GM12878 (cell line): Measurements from ENCODE around the gene BCAS4. TPM values are rescaled to one million over a fixed set of nuclear protein-coding genes. Genes with fewer than 3 reads are reported as not detected.

Experiments used
- ATAC-seq: fragments of 200-7000 bp; cut with Tn5 transposase; 3 replicates; pipeline ENCODE4 v1.9.1; 2020; ENCODE audit warnings: mild to moderate bottlenecking, moderate library complexity
- BruUV-seq: library from RNA; stranded (reverse); fragments of 400-500 nt; replicated peaks from 2 replicates; lab custom pipeline; 2021; lab: Mats Ljungman, UMichigan
- CTCF ChIA-PET: fragments of 300-600 bp; sonication (Branson Sonifier 250); formaldehyde crosslinking; extraction: SDS; loops from one replicate; lab custom pipeline; 2021; ENCODE audit warnings: inconsistent platforms; lab: Yijun Ruan, JAX
- POLR2A ChIA-PET: fragments of 350-600 bp; formaldehyde crosslinking; extraction: SDS; loops from one replicate; lab custom pipeline; 2021; ENCODE audit warnings: inconsistent platforms; lab: Charles Lee
- RAD21 ChIA-PET: fragments of 300-600 bp; sonication (Branson Sonifier 250); formaldehyde crosslinking; loops from one replicate; lab custom pipeline; 2023; ENCODE audit warnings: antibody characterized with exemption; ENCODE audit not compliant: unreplicated experiment; lab: Charles Lee
- SMC1A ChIA-PET: fragments of 300-600 bp; sonication (Branson Sonifier 250); formaldehyde crosslinking; loops from one replicate; lab custom pipeline; 2023; ENCODE audit not compliant: unreplicated experiment, uncharacterized antibody; lab: Charles Lee
- DNase-seq: peaks from one replicate; pipeline ENCODE4 v3.0.0-alpha.2; 2011; ENCODE audit warnings: low read depth, low spot score
- FAIRE-seq: peaks from 3 replicates; lab custom pipeline; 2011; peaks lifted over from hg19 to GRCh38; lab: Jason Lieb, UNC
- H2AFZ ChIP-seq: 2 replicates; pipeline ENCODE4 v1.6.0; 2011; ENCODE audit warnings: low read depth, low read length, control low read depth; ENCODE audit not compliant: control insufficient read depth
- H3K27ac ChIP-seq: 2 replicates; pipeline ENCODE4 v1.5.1; 2011; ENCODE audit warnings: control low read depth; ENCODE audit not compliant: control insufficient read depth, insufficient read depth
- H3K27me3 ChIP-seq, 2 experiments: replicated peaks in 1 of 2; 2 replicates each; pipeline versions ENCODE4 v1.6.0 to v1.6.1; 2011; ENCODE audit warnings: low read length in 1 of 2; ENCODE audit not compliant: control insufficient read depth in 2 of 2, insufficient read depth in 2 of 2
- H3K36me3 ChIP-seq, 2 experiments: 2 replicates each; pipeline ENCODE4 v1.5.1; 2011; ENCODE audit warnings: low read length in 1 of 2; ENCODE audit not compliant: control insufficient read depth in 2 of 2, insufficient read depth in 2 of 2
- H3K4me1 ChIP-seq: 2 replicates; pipeline ENCODE4 v1.6.1; 2011; ENCODE audit warnings: mild to moderate bottlenecking, low read length, moderate library complexity, mixed read lengths; ENCODE audit not compliant: control insufficient read depth, insufficient read depth
- H3K4me2 ChIP-seq: 2 replicates; pipeline ENCODE4 v1.6.0; 2011; ENCODE audit warnings: control low read depth; ENCODE audit not compliant: control insufficient read depth, insufficient read depth
- H3K4me3 ChIP-seq: fragments of 200-600 bp; sonication (generic); 2 replicates; pipeline ENCODE4 v1.5.1; 2016
- H3K79me2 ChIP-seq: 2 replicates; pipeline ENCODE4 v1.6.0; 2011; ENCODE audit warnings: low read length; ENCODE audit not compliant: control insufficient read depth, insufficient read depth
- H3K9ac ChIP-seq: 2 replicates; pipeline ENCODE4 v1.8.0; 2011; ENCODE audit warnings: low read length, control low read depth, mixed read lengths; ENCODE audit not compliant: control insufficient read depth, insufficient read depth
- H3K9me3 ChIP-seq: replicated peaks from 3 replicates; pipeline ENCODE4 v1.5.1; 2011; ENCODE audit warnings: mild to moderate bottlenecking, low read length; ENCODE audit not compliant: control insufficient read depth, insufficient read depth
- H4K20me1 ChIP-seq: 2 replicates; pipeline ENCODE4 v1.6.0; 2011; ENCODE audit not compliant: control insufficient read depth, insufficient read depth
- EZH2 ChIP-seq: IDR thresholded peaks from 2 replicates; pipeline ENCODE4 v1.6.1; 2012; ENCODE audit warnings: low read depth, mild to moderate bottlenecking, control low read depth, inconsistent platforms, low read length, borderline replicate concordance; ENCODE audit not compliant: control insufficient read depth
- KAT2A ChIP-seq: conservative IDR thresholded peaks from 2 replicates; pipeline ENCODE4 v1.6.1; 2011; ENCODE audit warnings: low read depth, low read length; ENCODE audit not compliant: control insufficient read depth
- MEF2B ChIP-seq: fragments of 450-650 bp; IDR thresholded peaks from 2 replicates; pipeline ENCODE4 v1.6.1; 2018; ENCODE audit warnings: mild to moderate bottlenecking, moderate library complexity; ENCODE audit not compliant: partially characterized antibody, poor library complexity, severe bottlenecking
- NBN ChIP-seq: fragments of 450-650 bp; IDR thresholded peaks from 2 replicates; pipeline ENCODE4 v1.6.1; 2016
- NFYB ChIP-seq: IDR thresholded peaks from 2 replicates; pipeline ENCODE4 v1.6.1; 2011; ENCODE audit warnings: low read depth, mild to moderate bottlenecking, low read length, improper control_type of control experiment, moderate library complexity; ENCODE audit not compliant: insufficient read depth
- NR2C2 ChIP-seq: IDR thresholded peaks from 2 replicates; pipeline ENCODE4 v1.6.1; 2011; ENCODE audit warnings: borderline replicate concordance, low read depth; ENCODE audit not compliant: control insufficient read depth, insufficient read length
- NR2F1 ChIP-seq: fragments of 450-650 bp; conservative IDR thresholded peaks from 2 replicates; pipeline ENCODE4 v1.6.1; 2017; ENCODE audit warnings: mild to moderate bottlenecking
- POLR2AphosphoS2 ChIP-seq: IDR thresholded peaks from 2 replicates; pipeline ENCODE4 v1.6.1; 2011; ENCODE audit warnings: low read depth, mild to moderate bottlenecking, low read length, improper control_type of control experiment, moderate library complexity
- RELA ChIP-seq: fragments of 450-650 bp; IDR thresholded peaks from 2 replicates; pipeline ENCODE4 v1.8.0; 2014; ENCODE audit warnings: borderline replicate concordance; ENCODE audit not compliant: partially characterized antibody
- STAT1 ChIP-seq: fragments of 450-650 bp; conservative IDR thresholded peaks from 2 replicates; pipeline ENCODE4 v1.6.1; 2014; ENCODE audit warnings: antibody characterized with exemption, mild to moderate bottlenecking
- STAT3 ChIP-seq: IDR thresholded peaks from 2 replicates; pipeline ENCODE4 v1.6.1; 2011; ENCODE audit warnings: low read depth, low read length, improper control_type of control experiment
- YBX1 ChIP-seq: fragments of 450-650 bp; IDR thresholded peaks from 2 replicates; pipeline ENCODE4 v1.6.1; 2016; ENCODE audit warnings: antibody characterized with exemption
- ZNF384 ChIP-seq: IDR thresholded peaks from 2 replicates; pipeline ENCODE4 v1.6.1; 2012; ENCODE audit warnings: low read depth, mild to moderate bottlenecking, low read length, improper control_type of control experiment, borderline replicate concordance
- WGBS: methylation state at CpG from one replicate; pipeline ENCODE4 v1.1.6; 2016; ENCODE audit warnings: low lambda C conversion rate; ENCODE audit not compliant: insufficient replicate concordance, insufficient coverage; ENCODE audit errors: missing lambda C conversion rate; 5-methylcytosine and 5-hydroxymethylcytosine counted together
- in situ Hi-C: fragments of 300-500 bp; cut with MboI; formaldehyde crosslinking; loops from 9 replicates; pipeline ENCODE4 v1.14.3; 2018; ENCODE audit warnings: mixed read lengths
- intact Hi-C: fragments of 100-400 bp; cut with micrococcal nuclease; formaldehyde crosslinking; loops from one replicate; pipeline ENCODE4 v1.14.2; 2022; ENCODE audit not compliant: unreplicated experiment
- polyA plus RNA-seq, 11 experiments: library from polyadenylated mRNA; depleted of rRNA in 4 of 11; unstranded in 6 of 11; stranded (reverse) in 5 of 11; fragments of >200 nt; fragmentation: Nextera tagmentation in 4 of 11; fragmentation: Illumina TruSeq in 1 of 11; extraction: Ambion mirVana in 4 of 11; extraction: Trizol in 1 of 11; gene quantifications; 1 replicate in 1 of 11; 2 replicates in 10 of 11; pipeline versions ENCODE4 v1.2.1 to v1.2.3, GENCODE V29; 2011 to 2016; ENCODE audit warnings: inconsistent platforms in 2 of 11, missing spikeins in 2 of 11, low read depth in 1 of 11
- total RNA-seq, 4 experiments: library from RNA; depleted of rRNA in 3 of 4; stranded (reverse); fragments of >200 nt in 3 of 4; fragmentation: Illumina TruSeq in 1 of 4; extraction: Trizol in 1 of 4; gene quantifications; 2 replicates each; pipeline versions ENCODE4 v1.2.1 to v1.2.3, GENCODE V29; 2013 to 2021
- TF ChIP-seq, protein P1 (sequence below), 3 experiments: IDR thresholded peaks in 2 of 3; conservative IDR thresholded peaks in 1 of 3; 2 replicates each; pipeline ENCODE4 v1.5.1; 2011; ENCODE audit warnings: low read depth in 3 of 3, low read length in 3 of 3, mild to moderate bottlenecking in 3 of 3, control low read depth in 2 of 3, moderate library complexity in 2 of 3, inconsistent platforms in 1 of 3, mixed read lengths in 1 of 3; ENCODE audit not compliant: control insufficient read depth in 2 of 3, insufficient read depth in 1 of 3; ENCODE audit errors: extremely low read depth in 1 of 3
- TF ChIP-seq, protein P2 (sequence below): IDR thresholded peaks from 2 replicates; pipeline ENCODE4 v1.6.1; 2011; ENCODE audit warnings: mild to moderate bottlenecking, low read depth, low read length, moderate library complexity; ENCODE audit not compliant: insufficient replicate concordance
- TF ChIP-seq, protein P3 (sequence below): fragments of 450-650 bp; IDR thresholded peaks from 2 replicates; pipeline ENCODE4 v1.6.1; 2018; ENCODE audit warnings: borderline replicate concordance, mild to moderate bottlenecking; ENCODE audit not compliant: partially characterized antibody

BCAS4 gene
- total and polyA plus RNA-seq, 10 of the 15 experiments (the other 5 are each of a cell fraction or from before 2014, with no cell fraction given): 14.8 to 214 (median 65.3) TPM

DNA sequence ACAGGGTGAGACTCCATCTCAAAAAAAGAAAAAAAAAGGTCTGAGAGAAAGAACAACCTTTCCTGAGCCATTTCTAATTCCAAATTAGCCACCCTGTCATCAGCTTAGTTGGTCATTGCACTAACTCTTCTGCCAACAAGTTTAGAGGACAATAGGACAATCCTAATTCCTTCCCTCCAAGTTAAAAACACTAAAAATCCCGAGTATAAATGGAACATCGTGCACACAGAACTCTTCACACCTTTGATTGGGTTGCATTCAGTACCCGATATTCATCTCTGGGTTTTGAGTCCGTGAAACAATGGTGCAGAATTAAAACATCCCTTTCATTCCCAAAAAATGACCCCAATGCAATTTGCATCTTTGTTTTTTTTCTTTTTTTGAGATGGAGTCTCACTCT is 40.4 kb upstream of the BCAS4 start (continued):
- TF ChIP-seq, protein P1, sequence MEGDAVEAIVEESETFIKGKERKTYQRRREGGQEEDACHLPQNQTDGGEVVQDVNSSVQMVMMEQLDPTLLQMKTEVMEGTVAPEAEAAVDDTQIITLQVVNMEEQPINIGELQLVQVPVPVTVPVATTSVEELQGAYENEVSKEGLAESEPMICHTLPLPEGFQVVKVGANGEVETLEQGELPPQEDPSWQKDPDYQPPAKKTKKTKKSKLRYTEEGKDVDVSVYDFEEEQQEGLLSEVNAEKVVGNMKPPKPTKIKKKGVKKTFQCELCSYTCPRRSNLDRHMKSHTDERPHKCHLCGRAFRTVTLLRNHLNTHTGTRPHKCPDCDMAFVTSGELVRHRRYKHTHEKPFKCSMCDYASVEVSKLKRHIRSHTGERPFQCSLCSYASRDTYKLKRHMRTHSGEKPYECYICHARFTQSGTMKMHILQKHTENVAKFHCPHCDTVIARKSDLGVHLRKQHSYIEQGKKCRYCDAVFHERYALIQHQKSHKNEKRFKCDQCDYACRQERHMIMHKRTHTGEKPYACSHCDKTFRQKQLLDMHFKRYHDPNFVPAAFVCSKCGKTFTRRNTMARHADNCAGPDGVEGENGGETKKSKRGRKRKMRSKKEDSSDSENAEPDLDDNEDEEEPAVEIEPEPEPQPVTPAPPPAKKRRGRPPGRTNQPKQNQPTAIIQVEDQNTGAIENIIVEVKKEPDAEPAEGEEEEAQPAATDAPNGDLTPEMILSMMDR (IDR thresholded peaks at IDR 0.05 in 2 of 3, conservative IDR thresholded peaks at IDR 0.05 in 1 of 3; ENCODE audit: control insufficient read depth in 2 of 3, extremely low read depth in 1 of 3, insufficient read depth in 1 of 3, low read depth in 3 of 3, low read length in 3 of 3): no peak
- no peak for TF ChIP-seq NBN
- TF ChIP-seq STAT1: no peak
- TF ChIP-seq RELA: no peak
- TF ChIP-seq EZH2: no peak
- TF ChIP-seq NR2F1: no peak
- TF ChIP-seq ZNF384: no peak
- no peak for TF ChIP-seq POLR2AphosphoS2
- TF ChIP-seq, all 136 proteins: peak for 0

DNA sequence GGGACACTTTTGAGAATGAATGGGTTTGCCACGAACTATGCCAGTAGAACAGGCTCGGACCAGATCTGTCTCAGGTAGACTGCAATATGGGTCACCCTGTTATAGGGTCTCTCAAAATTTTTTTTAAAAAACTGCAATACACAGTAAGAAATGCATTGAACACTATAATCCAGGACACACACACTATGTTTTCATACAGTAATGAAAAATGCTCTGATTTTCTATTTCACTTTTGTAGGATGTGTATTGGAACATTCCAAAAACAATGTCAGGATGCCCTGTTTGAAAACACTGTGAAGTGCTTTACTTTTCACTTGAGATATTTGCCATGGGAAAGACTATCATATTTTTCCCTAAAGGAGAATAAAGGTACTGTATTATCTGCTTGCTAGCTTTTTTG is 38.4 kb upstream of the BCAS4 start:
- no peak for DNase-seq
- no peaks in the 10 kb centered on the region for H3K79me2 ChIP-seq
- H3K4me3 ChIP-seq: no peak overlapping the region
- ATAC-seq: no peak
- no peaks in the 10 kb centered on the region for H3K4me1 ChIP-seq
- WGBS: 29% methylated on average over 2 of the region's 2 CpGs
- H3K27me3 ChIP-seq: no peaks in the 10 kb centered on the region
- H4K20me1 ChIP-seq: no peaks in the 10 kb centered on the region
- ChIA-PET CTCF (interaction anchor here (0.6 kb wide), 1 partner anchor 9 kb away, joined by 4 read pairs; no protein-coding TSS in a partner anchor), POLR2A (no interaction called here), SMC1A (no interaction called here), RAD21 (interaction anchor here (1.0 kb wide), 1 partner anchor 28 kb away, joined by 5 read pairs; no protein-coding TSS in a partner anchor)
- no peaks in the 10 kb centered on the region for H3K9me3 ChIP-seq
- no peaks in the 10 kb centered on the region for H3K36me3 ChIP-seq
- intact Hi-C loops (no loop called here), in situ Hi-C loops (no loop called here)
- H3K9ac ChIP-seq: no peak overlapping the region
- no peak for FAIRE-seq
- no peak overlapping the region for H2AFZ ChIP-seq
- no peak overlapping the region for H3K4me2 ChIP-seq
- H3K27ac ChIP-seq: no peak overlapping the region
- no TSS peak for BruUV-seq
- TF ChIP-seq, protein P2, sequence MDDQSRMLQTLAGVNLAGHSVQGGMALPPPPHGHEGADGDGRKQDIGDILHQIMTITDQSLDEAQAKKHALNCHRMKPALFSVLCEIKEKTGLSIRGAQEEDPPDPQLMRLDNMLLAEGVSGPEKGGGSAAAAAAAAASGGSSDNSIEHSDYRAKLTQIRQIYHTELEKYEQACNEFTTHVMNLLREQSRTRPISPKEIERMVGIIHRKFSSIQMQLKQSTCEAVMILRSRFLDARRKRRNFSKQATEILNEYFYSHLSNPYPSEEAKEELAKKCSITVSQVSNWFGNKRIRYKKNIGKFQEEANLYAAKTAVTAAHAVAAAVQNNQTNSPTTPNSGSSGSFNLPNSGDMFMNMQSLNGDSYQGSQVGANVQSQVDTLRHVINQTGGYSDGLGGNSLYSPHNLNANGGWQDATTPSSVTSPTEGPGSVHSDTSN: no peak
- no peak for TF ChIP-seq NR2C2
- no peak for TF ChIP-seq KAT2A
- no peak for TF ChIP-seq STAT3
- no peak for TF ChIP-seq MEF2B
- no peak for TF ChIP-seq YBX1
- no peak for TF ChIP-seq NFYB
- TF ChIP-seq, protein P3, sequence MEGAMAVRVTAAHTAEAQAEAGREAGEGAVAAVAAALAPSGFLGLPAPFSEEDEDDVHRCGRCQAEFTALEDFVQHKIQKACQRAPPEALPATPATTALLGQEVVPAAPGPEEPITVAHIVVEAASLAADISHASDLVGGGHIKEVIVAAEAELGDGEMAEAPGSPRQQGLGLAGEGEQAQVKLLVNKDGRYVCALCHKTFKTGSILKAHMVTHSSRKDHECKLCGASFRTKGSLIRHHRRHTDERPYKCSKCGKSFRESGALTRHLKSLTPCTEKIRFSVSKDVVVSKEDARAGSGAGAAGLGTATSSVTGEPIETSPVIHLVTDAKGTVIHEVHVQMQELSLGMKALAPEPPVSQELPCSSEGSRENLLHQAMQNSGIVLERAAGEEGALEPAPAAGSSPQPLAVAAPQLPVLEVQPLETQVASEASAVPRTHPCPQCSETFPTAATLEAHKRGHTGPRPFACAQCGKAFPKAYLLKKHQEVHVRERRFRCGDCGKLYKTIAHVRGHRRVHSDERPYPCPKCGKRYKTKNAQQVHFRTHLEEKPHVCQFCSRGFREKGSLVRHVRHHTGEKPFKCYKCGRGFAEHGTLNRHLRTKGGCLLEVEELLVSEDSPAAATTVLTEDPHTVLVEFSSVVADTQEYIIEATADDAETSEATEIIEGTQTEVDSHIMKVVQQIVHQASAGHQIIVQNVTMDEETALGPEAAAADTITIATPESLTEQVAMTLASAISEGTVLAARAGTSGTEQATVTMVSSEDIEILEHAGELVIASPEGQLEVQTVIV: no peak
